Posterior vena cava (tissue), 2 donors: ENCODE measurements around the gene MKKS. TPM values are rescaled to one million over a fixed set of nuclear protein-coding genes. Genes with fewer than 3 reads are reported as not detected.

Experiments
- DNase-seq: peaks from one replicate; pipeline ENCODE4 v3.0.0-alpha.2; 2020; ENCODE audit warnings: low spot score
- intact Hi-C, 2 donors: fragments of 100-400 bp; cut with DNase I; formaldehyde crosslinking; loops; one replicate each; pipeline versions ENCODE4 v1.14.1 to v1.14.2; 2022 to 2023
- total RNA-seq, 2 donors: library from RNA; stranded (reverse); fragmentation: NEBNext Ultra II Directional; extraction: Animal tissue kit (Norgen Biotek cat#: 25700); gene quantifications; one replicate each; pipeline ENCODE4 v1.2.1, GENCODE V29; 2021
- donor health status: DM: yes; HTN: yes; CAD: no.
- donor health status: DM: yes; HTN: yes; CAD: no.

MKKS gene
- total RNA-seq, 2 donors from 2014 or later: 16.1 to 16.9 TPM

DNA sequence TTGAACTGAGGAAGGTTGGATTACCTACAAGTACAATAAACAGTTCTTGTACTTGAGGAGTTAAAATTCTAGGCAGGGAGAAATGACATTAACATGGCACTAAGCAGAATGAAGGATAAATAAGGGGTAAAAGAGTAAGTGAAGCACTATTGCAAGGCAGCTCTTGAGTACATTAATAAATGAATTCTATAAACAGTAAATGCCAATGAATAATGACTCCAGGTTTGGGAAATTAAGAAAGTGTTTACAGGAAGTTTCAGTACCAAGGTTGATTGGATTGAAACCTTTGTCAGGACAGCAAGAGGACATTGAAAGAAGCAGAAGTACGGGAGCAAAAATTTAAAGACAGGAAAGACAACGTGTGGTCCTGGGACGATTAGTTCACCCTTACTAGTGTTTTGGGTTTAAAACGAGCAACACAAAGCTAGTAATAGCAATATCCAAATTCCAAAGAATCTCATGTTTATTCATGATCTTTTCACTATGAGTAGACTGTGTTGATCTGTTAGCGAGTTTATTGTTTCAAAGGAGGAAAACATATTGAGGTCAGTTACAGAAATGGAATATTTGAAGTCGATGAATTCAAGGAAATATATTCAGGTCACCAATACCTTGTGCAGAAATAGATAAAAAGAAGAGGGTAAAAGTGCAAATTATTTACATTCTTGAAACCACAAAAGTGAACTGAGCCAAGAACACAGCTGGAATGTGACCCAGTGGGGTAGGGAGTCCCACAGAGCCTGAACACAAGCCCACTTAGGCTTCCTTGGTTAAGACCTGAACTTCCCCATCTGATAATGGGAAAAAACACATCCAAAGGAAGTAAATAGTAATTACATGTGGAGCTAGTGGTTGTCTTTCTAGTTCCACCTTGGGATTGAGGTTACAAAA is 80.8 kb downstream of the MKKS start:
- intact Hi-C loops: no loop called here
- no peak for DNase-seq

Other genes with a start within 250 kb of the MKKS start
- under 1 TPM; 0.37 to 0.62 TPM for gene SNAP25, start 215.4 kb downstream of the MKKS start, total RNA-seq
- gene SLX4IP, start 1.1 kb upstream of the MKKS start, total RNA-seq: 1 to 10 TPM; 1.8 to 3.3 TPM
- gene JAG1, start 239.8 kb upstream of the MKKS start, total RNA-seq: 10 to 100 TPM; 68.5 to 84.2 TPM